ENCODE results near the gene SLC9A9.

Gene SLC9A9

DNA sequence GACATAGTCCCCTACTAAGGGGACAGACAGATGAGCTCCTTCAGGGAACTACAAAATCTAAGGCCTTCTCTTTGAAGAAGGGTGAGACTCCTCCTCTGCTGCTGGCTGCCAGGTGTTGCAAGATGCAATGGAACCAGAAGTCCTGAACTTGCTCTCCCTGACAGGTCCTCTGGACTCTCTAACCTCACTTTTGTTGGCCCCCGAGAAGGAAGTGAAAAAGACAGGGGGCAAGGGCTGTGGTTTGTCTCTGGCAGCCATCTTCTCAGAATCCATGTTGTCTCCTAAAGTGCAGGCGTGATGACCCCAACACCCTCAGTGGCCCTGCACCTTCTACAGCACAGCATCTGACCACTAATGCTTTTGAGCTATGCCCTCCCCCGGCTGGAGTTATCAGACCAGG, 436.2 kb downstream of the SLC9A9 start:
- Histone ChIP-seq H3K56ac (ENCODE audit: low read length) (no peak overlapping the region), H3K79me1 (ENCODE audit: low read length) (no peaks in the 10 kb centered on the region), H3K79me2 (ENCODE audit: control insufficient read depth, insufficient read depth, low read length) (no peaks in the 10 kb centered on the region), H2BK5ac (ENCODE audit: low read length) (no peak overlapping the region), H3K27ac (ENCODE audit: low read depth, low read length) (no peak overlapping the region), H3K4ac (ENCODE audit: low read depth, low read length) (no peak overlapping the region), H2BK15ac (replicated peaks; ENCODE audit: low read depth) (no peak overlapping the region), H3K36me3 (ENCODE audit: control insufficient read depth, insufficient read depth, low read length) (no peaks in the 10 kb centered on the region), H3K27me3 (ENCODE audit: insufficient read depth, low read length, poor library complexity) (no peaks in the 10 kb centered on the region), H3K18ac (ENCODE audit: low read length) (no peak overlapping the region), H2AK5ac (ENCODE audit: low read length) (no peak overlapping the region), H4K8ac (ENCODE audit: low read depth, low read length) (no peak overlapping the region), H3K4me1 (ENCODE audit: control insufficient read depth, low read depth, low read length) (no peaks in the 10 kb centered on the region), H2BK120ac (ENCODE audit: low read depth, low read length) (no peak overlapping the region), H3K4me2 (ENCODE audit: low read length) (no peak overlapping the region), H3K4me3 (ENCODE audit: low read length) (no peak overlapping the region), H3K9ac (ENCODE audit: low read length) (no peak overlapping the region), H4K5ac (ENCODE audit: low read length) (no peak overlapping the region), H3K23ac (ENCODE audit: low read length) (no peak overlapping the region)
- no CpG with 5 or more reads among the region's 3 CpGs for WGBS (ENCODE audit: extremely low coverage, insufficient coverage, low lambda C conversion rate)
- DNase-seq = no peak

- H3K18ac ChIP-seq (ENCODE audit: low read length) = no peak overlapping the region
Observed at GRCh38 chr3:143410259-143410658, 438.0 kb downstream of the SLC9A9 start.

DNA sequence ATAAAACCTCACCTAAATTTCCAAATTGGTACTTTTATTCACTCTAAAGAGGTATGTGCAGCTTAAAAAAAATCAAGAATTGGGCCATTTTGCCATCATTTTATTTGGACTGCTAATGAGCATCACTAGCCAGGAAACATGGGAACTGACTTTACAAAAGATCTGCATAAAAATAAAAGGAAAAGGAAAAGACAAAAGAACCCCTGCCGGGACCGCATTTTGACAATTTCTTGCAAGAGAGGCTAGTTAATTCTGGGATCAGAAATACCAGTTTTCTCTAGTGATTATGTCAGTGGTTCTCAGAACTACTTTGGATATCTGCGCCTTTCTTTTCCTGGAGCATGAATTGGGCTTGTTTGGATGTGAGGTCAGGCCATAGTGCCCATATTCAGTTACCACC, 439.5 kb downstream of the SLC9A9 start:
- no peaks in the 10 kb centered on the region for H3K4me1 ChIP-seq (ENCODE audit: control insufficient read depth, low read depth, low read length)
- H3K18ac ChIP-seq (ENCODE audit: low read length) = no peak overlapping the region
- H3K56ac ChIP-seq (ENCODE audit: low read length) = no peak overlapping the region
- H3K4me3 ChIP-seq (ENCODE audit: low read length) = no peak overlapping the region
- H3K27me3 ChIP-seq (ENCODE audit: insufficient read depth, low read length, poor library complexity) = no peaks in the 10 kb centered on the region
- no peak overlapping the region for H3K4ac ChIP-seq (ENCODE audit: low read depth, low read length)
- no peak overlapping the region for H2BK15ac ChIP-seq (replicated peaks; ENCODE audit: low read depth)
- no peaks in the 10 kb centered on the region for H3K79me2 ChIP-seq (ENCODE audit: control insufficient read depth, insufficient read depth, low read length)
- H2AK5ac ChIP-seq (ENCODE audit: low read length) = no peak overlapping the region
- H4K8ac ChIP-seq (ENCODE audit: low read depth, low read length) = no peak overlapping the region
- H3K36me3 ChIP-seq (ENCODE audit: control insufficient read depth, insufficient read depth, low read length) = no peaks in the 10 kb centered on the region
- H3K23ac ChIP-seq (ENCODE audit: low read length) = no peak overlapping the region
- no peak overlapping the region for H3K9ac ChIP-seq (ENCODE audit: low read length)
- no CpG with 5 or more reads among the region's 3 CpGs for WGBS (ENCODE audit: extremely low coverage, insufficient coverage, low lambda C conversion rate)
- no peak overlapping the region for H2BK120ac ChIP-seq (ENCODE audit: low read depth, low read length)
- H2BK5ac ChIP-seq (ENCODE audit: low read length) = no peak overlapping the region
- H3K27ac ChIP-seq (ENCODE audit: low read depth, low read length) = no peak overlapping the region
- H4K5ac ChIP-seq (ENCODE audit: low read length) = no peak overlapping the region
- no peaks in the 10 kb centered on the region for H3K79me1 ChIP-seq (ENCODE audit: low read length)
- DNase-seq = no peak
- H3K4me2 ChIP-seq (ENCODE audit: low read length) = no peak overlapping the region

More at GRCh38 chr3:143410259-143410658, 438.0 kb downstream of the SLC9A9 start:
- Histone ChIP-seq H4K8ac (ENCODE audit: low read depth, low read length) (no peak overlapping the region), H3K36me3 (ENCODE audit: control insufficient read depth, insufficient read depth, low read length) (no peaks in the 10 kb centered on the region), H3K4me2 (ENCODE audit: low read length) (no peak overlapping the region), H3K23ac (ENCODE audit: low read length) (no peak overlapping the region), H3K4me1 (ENCODE audit: control insufficient read depth, low read depth, low read length) (no peaks in the 10 kb centered on the region), H2BK120ac (ENCODE audit: low read depth, low read length) (no peak overlapping the region), H3K27me3 (ENCODE audit: insufficient read depth, low read length, poor library complexity) (no peaks in the 10 kb centered on the region), H3K79me1 (ENCODE audit: low read length) (no peaks in the 10 kb centered on the region), H3K79me2 (ENCODE audit: control insufficient read depth, insufficient read depth, low read length) (no peaks in the 10 kb centered on the region), H2BK15ac (replicated peaks; ENCODE audit: low read depth) (no peak overlapping the region), H3K4me3 (ENCODE audit: low read length) (no peak overlapping the region), H4K5ac (ENCODE audit: low read length) (no peak overlapping the region), H3K4ac (ENCODE audit: low read depth, low read length) (no peak overlapping the region), H3K9ac (ENCODE audit: low read length) (no peak overlapping the region), H2AK5ac (ENCODE audit: low read length) (no peak overlapping the region), H3K56ac (ENCODE audit: low read length) (no peak overlapping the region), H3K27ac (ENCODE audit: low read depth, low read length) (no peak overlapping the region), H2BK5ac (ENCODE audit: low read length) (no peak overlapping the region)
- DNase-seq = no peak
- 100% methylated on average over 1 of the region's 1 CpG for WGBS (ENCODE audit: extremely low coverage, insufficient coverage, low lambda C conversion rate)

DNA sequence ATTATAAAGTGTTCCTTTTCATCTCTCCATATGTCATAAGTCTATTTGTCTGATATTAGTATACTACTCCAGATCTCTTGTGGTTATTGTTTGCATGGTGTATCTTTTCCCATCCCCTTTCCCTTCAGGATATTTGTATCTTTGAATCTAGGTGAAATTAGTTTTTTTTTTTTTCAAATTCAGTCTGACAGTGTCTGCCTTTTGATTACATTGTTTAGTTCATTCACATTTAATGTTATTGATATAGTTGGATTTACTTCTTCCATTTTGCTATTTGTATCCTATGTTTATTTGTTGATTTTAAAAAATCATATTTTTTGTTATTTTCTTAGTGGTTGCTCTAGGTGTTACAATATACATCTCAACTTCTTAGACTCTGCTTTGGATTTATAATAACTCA, 445.7 kb downstream of the SLC9A9 start:
- Histone ChIP-seq H3K18ac (ENCODE audit: low read length) (no peak overlapping the region), H2BK5ac (ENCODE audit: low read length) (no peak overlapping the region), H2BK120ac (ENCODE audit: low read depth, low read length) (no peak overlapping the region), H3K4ac (ENCODE audit: low read depth, low read length) (no peak overlapping the region), H2AK5ac (ENCODE audit: low read length) (no peak overlapping the region), H4K5ac (ENCODE audit: low read length) (no peak overlapping the region), H3K23ac (ENCODE audit: low read length) (no peak overlapping the region), H4K8ac (ENCODE audit: low read depth, low read length) (no peak overlapping the region), H3K56ac (ENCODE audit: low read length) (no peak overlapping the region), H3K79me1 (ENCODE audit: low read length) (no peaks in the 10 kb centered on the region), H3K36me3 (ENCODE audit: control insufficient read depth, insufficient read depth, low read length) (no peaks in the 10 kb centered on the region), H2BK15ac (replicated peaks; ENCODE audit: low read depth) (no peak overlapping the region), H3K4me1 (ENCODE audit: control insufficient read depth, low read depth, low read length) (no peaks in the 10 kb centered on the region), H3K4me2 (ENCODE audit: low read length) (no peak overlapping the region), H3K4me3 (ENCODE audit: low read length) (no peak overlapping the region), H3K79me2 (ENCODE audit: control insufficient read depth, insufficient read depth, low read length) (no peaks in the 10 kb centered on the region), H3K27ac (ENCODE audit: low read depth, low read length) (no peak overlapping the region), H3K27me3 (ENCODE audit: insufficient read depth, low read length, poor library complexity) (no peaks in the 10 kb centered on the region), H3K9ac (ENCODE audit: low read length) (no peak overlapping the region)
- no peak for DNase-seq

GRCh38 chr3:143396790-143397189, 451.5 kb downstream of the SLC9A9 start:
- Histone ChIP-seq H2BK15ac (replicated peaks; ENCODE audit: low read depth) (no peak overlapping the region), H3K9ac (ENCODE audit: low read length) (no peak overlapping the region), H3K27me3 (ENCODE audit: insufficient read depth, low read length, poor library complexity) (no peaks in the 10 kb centered on the region), H3K23ac (ENCODE audit: low read length) (no peak overlapping the region), H4K5ac (ENCODE audit: low read length) (no peak overlapping the region), H2BK120ac (ENCODE audit: low read depth, low read length) (no peak overlapping the region), H2AK5ac (ENCODE audit: low read length) (no peak overlapping the region), H3K4me1 (ENCODE audit: control insufficient read depth, low read depth, low read length) (no peaks in the 10 kb centered on the region), H3K56ac (ENCODE audit: low read length) (no peak overlapping the region), H3K79me1 (ENCODE audit: low read length) (no peaks in the 10 kb centered on the region), H3K18ac (ENCODE audit: low read length) (no peak overlapping the region), H3K36me3 (ENCODE audit: control insufficient read depth, insufficient read depth, low read length) (no peaks in the 10 kb centered on the region), H3K4me3 (ENCODE audit: low read length) (no peak overlapping the region), H3K4me2 (ENCODE audit: low read length) (no peak overlapping the region), H3K27ac (ENCODE audit: low read depth, low read length) (no peak overlapping the region), H4K8ac (ENCODE audit: low read depth, low read length) (no peak overlapping the region), H3K79me2 (ENCODE audit: control insufficient read depth, insufficient read depth, low read length) (no peaks in the 10 kb centered on the region), H3K4ac (ENCODE audit: low read depth, low read length) (no peak overlapping the region), H2BK5ac (ENCODE audit: low read length) (no peak overlapping the region)
- DNase-seq = no peak
- WGBS (ENCODE audit: extremely low coverage, insufficient coverage, low lambda C conversion rate) = no CpG with 5 or more reads among the region's 1 CpG

DNA sequence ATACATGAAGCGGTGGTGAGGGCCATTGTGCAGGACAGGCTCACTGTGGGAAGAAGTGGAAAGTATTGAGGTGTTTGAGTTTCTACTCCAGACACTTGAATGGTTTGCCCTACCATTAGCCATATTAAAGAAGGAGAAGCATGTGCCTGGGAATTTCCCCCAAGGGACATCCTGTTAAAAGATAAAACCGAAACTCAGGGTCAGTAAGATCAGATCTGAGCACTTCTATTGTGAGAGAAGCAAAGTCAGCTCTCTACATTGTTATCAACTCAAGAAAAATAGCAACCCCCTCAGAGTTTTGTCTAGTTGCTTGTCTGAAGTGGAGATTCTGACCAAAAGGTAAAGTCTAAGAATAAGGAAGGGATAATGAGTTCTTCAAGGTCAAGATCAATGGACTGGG, 458.9 kb downstream of the SLC9A9 start:
- H3K18ac ChIP-seq (ENCODE audit: low read length) = no peak overlapping the region
- no peak overlapping the region for H3K27ac ChIP-seq (ENCODE audit: low read depth, low read length)
- no peak overlapping the region for H3K9ac ChIP-seq (ENCODE audit: low read length)
- no peak overlapping the region for H2AK5ac ChIP-seq (ENCODE audit: low read length)
- no peak for DNase-seq
- H3K79me2 ChIP-seq (ENCODE audit: control insufficient read depth, insufficient read depth, low read length) = no peaks in the 10 kb centered on the region
- no peak overlapping the region for H3K23ac ChIP-seq (ENCODE audit: low read length)
- no peak overlapping the region for H2BK120ac ChIP-seq (ENCODE audit: low read depth, low read length)
- no peaks in the 10 kb centered on the region for H3K36me3 ChIP-seq (ENCODE audit: control insufficient read depth, insufficient read depth, low read length)
- no peak overlapping the region for H3K4ac ChIP-seq (ENCODE audit: low read depth, low read length)
- no peaks in the 10 kb centered on the region for H3K4me1 ChIP-seq (ENCODE audit: control insufficient read depth, low read depth, low read length)
- no peak overlapping the region for H3K4me3 ChIP-seq (ENCODE audit: low read length)
- no peak overlapping the region for H2BK15ac ChIP-seq (replicated peaks; ENCODE audit: low read depth)
- no peak overlapping the region for H3K56ac ChIP-seq (ENCODE audit: low read length)
- no CpG with 5 or more reads among the region's 2 CpGs for WGBS (ENCODE audit: extremely low coverage, insufficient coverage, low lambda C conversion rate)
- H3K27me3 ChIP-seq (ENCODE audit: insufficient read depth, low read length, poor library complexity) = no peaks in the 10 kb centered on the region
- no peaks in the 10 kb centered on the region for H3K79me1 ChIP-seq (ENCODE audit: low read length)
- no peak overlapping the region for H4K8ac ChIP-seq (ENCODE audit: low read depth, low read length)
- H2BK5ac ChIP-seq (ENCODE audit: low read length) = no peak overlapping the region
- no peak overlapping the region for H3K4me2 ChIP-seq (ENCODE audit: low read length)
- H4K5ac ChIP-seq (ENCODE audit: low read length) = no peak overlapping the region
